GM12873 (cell line): ENCODE data around the gene PTCSC3.

Experiments
- CTCF ChIP-seq: IDR thresholded peaks from 2 replicates; pipeline ENCODE4 v1.5.1; 2012; ENCODE audit warnings: low read depth, mild to moderate bottlenecking, moderate library complexity, low read length, control low read depth; ENCODE audit not compliant: insufficient read depth; ENCODE audit errors: missing control alignments

Gene PTCSC3

GRCh38 chr14:36087411-36087810, 89.1 kb downstream of the PTCSC3 start:
- TF ChIP-seq CTCF: no peak

- TF ChIP-seq CTCF: no peak
Measured at GRCh38 chr14:36086629-36087395, 89.7 kb downstream of the PTCSC3 start.

DNA sequence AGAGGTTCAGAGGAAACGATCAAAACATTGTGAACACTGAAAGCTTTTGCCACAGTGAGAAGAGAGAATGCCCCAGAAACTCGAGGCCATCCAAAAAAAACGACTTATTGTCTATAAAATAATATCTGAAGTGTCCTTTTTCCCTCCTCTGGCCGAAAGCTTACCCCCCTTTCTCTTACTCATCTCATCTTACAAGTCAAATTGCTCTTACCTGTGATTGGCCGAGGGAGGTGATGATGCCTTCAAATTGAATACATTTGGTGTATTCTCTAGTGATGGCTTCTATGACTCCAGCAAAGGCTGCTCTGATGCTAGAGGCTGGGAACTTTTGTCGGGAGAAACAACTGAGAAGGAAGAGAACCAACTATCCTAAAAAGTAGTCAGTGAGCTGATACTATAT, 90.7 kb downstream of the PTCSC3 start:
- no peak for TF ChIP-seq CTCF
